ENCODE data around the gene NUCB2.

Gene NUCB2

DNA sequence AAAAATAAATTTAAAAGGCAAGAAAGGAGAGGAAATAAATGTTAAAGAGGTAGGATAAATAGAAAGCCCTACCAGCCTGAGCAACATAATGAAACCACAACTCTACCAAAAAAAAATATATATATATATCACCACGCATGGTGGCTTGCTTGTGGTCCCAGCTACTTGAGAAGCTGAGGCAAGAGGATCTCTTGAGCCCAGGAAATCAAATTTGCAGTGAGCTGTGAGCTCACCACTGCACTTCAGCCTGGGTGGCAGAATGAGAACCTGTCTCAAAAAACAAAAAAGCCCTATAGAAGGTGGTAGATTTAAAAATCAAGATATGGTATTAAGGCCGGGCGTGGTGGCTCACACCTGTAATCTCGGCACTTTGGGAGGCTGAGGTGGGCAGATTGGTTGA, 10.5 kb downstream of the NUCB2 start:
- Histone ChIP-seq H3K9me3 (ENCODE audit: control insufficient read depth in 1 of 2, low read length in 2 of 2) (no peaks in the 10 kb centered on the region), H3K4me1 (ENCODE audit: control insufficient read depth in 1 of 2, insufficient read depth in 2 of 2, low read length in 2 of 2) (peaks cover 0 to 10% of the 10 kb centered on the region in 2 donors), H3K4me3 (ENCODE audit: low read depth in 1 of 2, low read length in 2 of 2) (no peak overlapping the region), H3K27ac (ENCODE audit: low read depth, low read length) (no peak overlapping the region), H3K27me3 (ENCODE audit: control insufficient read depth in 1 of 2, insufficient read depth in 2 of 2, low read length in 2 of 2) (no peaks in the 10 kb centered on the region), H3K9ac (ENCODE audit: low read depth in 1 of 2, low read length in 2 of 2) (no peak overlapping the region), H3K36me3 (ENCODE audit: control insufficient read depth in 1 of 2, insufficient read depth in 2 of 2, low read length in 2 of 2) (peaks cover 4 to 11% of the 10 kb centered on the region in 2 donors)

- H3K36me3 ChIP-seq (ENCODE audit: control insufficient read depth in 1 of 2, insufficient read depth in 2 of 2, low read length in 2 of 2), result peaks cover 2 to 11% of the 10 kb centered on the region in 2 donors
- H3K4me3 ChIP-seq (ENCODE audit: low read depth in 1 of 2, low read length in 2 of 2), result no peak overlapping the region
- H3K27ac ChIP-seq (ENCODE audit: low read depth, low read length), result no peak overlapping the region
- H3K9me3 ChIP-seq (ENCODE audit: control insufficient read depth in 1 of 2, low read length in 2 of 2), result no peaks in the 10 kb centered on the region
- no peaks in the 10 kb centered on the region for H3K27me3 ChIP-seq (ENCODE audit: control insufficient read depth in 1 of 2, insufficient read depth in 2 of 2, low read length in 2 of 2)
- no peaks in the 10 kb centered on the region for H3K4me1 ChIP-seq (ENCODE audit: control insufficient read depth in 1 of 2, insufficient read depth in 2 of 2, low read length in 2 of 2)
- H3K9ac ChIP-seq (ENCODE audit: low read depth in 1 of 2, low read length in 2 of 2), result no peak overlapping the region
Observed at GRCh38 chr11:17291710-17292109, 15.2 kb downstream of the NUCB2 start.

DNA sequence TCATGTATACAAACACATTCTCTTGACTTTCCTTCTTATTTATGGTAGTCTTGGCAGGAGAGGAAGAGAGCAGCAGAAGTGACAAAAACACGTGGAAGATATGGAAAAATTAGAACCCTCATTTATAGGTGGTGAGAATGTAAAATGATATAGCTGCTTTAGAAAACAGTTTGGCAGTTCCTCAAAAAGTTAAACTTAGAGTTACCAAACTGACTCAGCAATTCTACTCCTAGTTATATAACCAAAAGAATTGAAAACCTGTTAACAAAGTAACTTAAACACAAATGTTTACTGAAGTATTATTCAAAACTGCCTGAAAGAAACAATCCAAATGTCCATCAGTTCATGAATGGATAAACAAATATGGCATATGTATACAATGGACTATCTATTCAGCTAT, 16.8 kb downstream of the NUCB2 start:
- Histone ChIP-seq H3K9ac (ENCODE audit: low read depth in 1 of 2, low read length in 2 of 2) (no peak overlapping the region), H3K9me3 (ENCODE audit: control insufficient read depth in 1 of 2, low read length in 2 of 2) (no peaks in the 10 kb centered on the region), H3K4me1 (ENCODE audit: control insufficient read depth in 1 of 2, insufficient read depth in 2 of 2, low read length in 2 of 2) (no peaks in the 10 kb centered on the region), H3K4me3 (ENCODE audit: low read depth in 1 of 2, low read length in 2 of 2) (no peak overlapping the region), H3K27me3 (ENCODE audit: control insufficient read depth in 1 of 2, insufficient read depth in 2 of 2, low read length in 2 of 2) (no peaks in the 10 kb centered on the region), H3K36me3 (ENCODE audit: control insufficient read depth in 1 of 2, insufficient read depth in 2 of 2, low read length in 2 of 2) (peaks cover 2 to 11% of the 10 kb centered on the region in 2 donors), H3K27ac (ENCODE audit: low read depth, low read length) (no peak overlapping the region)

DNA sequence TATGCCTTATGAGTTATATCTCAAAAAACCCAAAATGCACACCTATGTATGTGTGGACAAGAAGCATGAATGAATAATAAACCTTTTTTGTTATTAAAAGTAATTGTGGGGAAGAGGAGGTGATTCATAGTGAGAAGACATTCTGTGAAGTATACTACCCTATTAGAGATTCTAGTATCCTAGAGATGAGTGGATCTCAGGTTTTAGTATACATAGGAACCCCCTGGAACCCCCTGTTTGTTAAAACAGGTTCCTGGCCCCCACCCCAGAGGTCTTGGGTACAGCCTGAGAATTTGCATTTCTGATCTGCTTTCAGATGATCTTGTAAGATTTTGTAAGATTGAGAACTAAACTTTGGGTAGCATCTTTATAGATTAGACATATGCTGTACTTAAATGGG, 17.5 kb downstream of the NUCB2 start:
- H3K4me3 ChIP-seq (ENCODE audit: low read depth in 1 of 2, low read length in 2 of 2), result no peak overlapping the region
- no peak overlapping the region for H3K9ac ChIP-seq (ENCODE audit: low read depth in 1 of 2, low read length in 2 of 2)
- H3K9me3 ChIP-seq (ENCODE audit: control insufficient read depth in 1 of 2, low read length in 2 of 2), result no peaks in the 10 kb centered on the region
- H3K27me3 ChIP-seq (ENCODE audit: control insufficient read depth in 1 of 2, insufficient read depth in 2 of 2, low read length in 2 of 2), result no peaks in the 10 kb centered on the region
- no peaks in the 10 kb centered on the region for H3K4me1 ChIP-seq (ENCODE audit: control insufficient read depth in 1 of 2, insufficient read depth in 2 of 2, low read length in 2 of 2)
- H3K27ac ChIP-seq (ENCODE audit: low read depth, low read length), result no peak overlapping the region
- H3K36me3 ChIP-seq (ENCODE audit: control insufficient read depth in 1 of 2, insufficient read depth in 2 of 2, low read length in 2 of 2), result peaks cover 2 to 11% of the 10 kb centered on the region in 2 donors

GRCh38 chr11:17296852-17297559, 20.5 kb downstream of the NUCB2 start:
- Histone ChIP-seq H3K4me3 (ENCODE audit: low read depth in 1 of 2, low read length in 2 of 2) (no peak overlapping the region), H3K9ac (ENCODE audit: low read depth in 1 of 2, low read length in 2 of 2) (no peak overlapping the region), H3K27ac (ENCODE audit: low read depth, low read length) (no peak overlapping the region), H3K9me3 (ENCODE audit: control insufficient read depth in 1 of 2, low read length in 2 of 2) (no peaks in the 10 kb centered on the region), H3K4me1 (ENCODE audit: control insufficient read depth in 1 of 2, insufficient read depth in 2 of 2, low read length in 2 of 2) (no peaks in the 10 kb centered on the region), H3K27me3 (ENCODE audit: control insufficient read depth in 1 of 2, insufficient read depth in 2 of 2, low read length in 2 of 2) (no peaks in the 10 kb centered on the region), H3K36me3 (ENCODE audit: control insufficient read depth in 1 of 2, insufficient read depth in 2 of 2, low read length in 2 of 2) (peaks cover 2 to 19% of the 10 kb centered on the region in 2 donors)

- Histone ChIP-seq H3K27ac (ENCODE audit: low read depth, low read length) (no peak overlapping the region), H3K4me3 (ENCODE audit: low read depth in 1 of 2, low read length in 2 of 2) (no peak overlapping the region), H3K4me1 (ENCODE audit: control insufficient read depth in 1 of 2, insufficient read depth in 2 of 2, low read length in 2 of 2) (no peaks in the 10 kb centered on the region), H3K9ac (ENCODE audit: low read depth in 1 of 2, low read length in 2 of 2) (no peak overlapping the region), H3K9me3 (ENCODE audit: control insufficient read depth in 1 of 2, low read length in 2 of 2) (no peaks in the 10 kb centered on the region), H3K27me3 (ENCODE audit: control insufficient read depth in 1 of 2, insufficient read depth in 2 of 2, low read length in 2 of 2) (no peaks in the 10 kb centered on the region), H3K36me3 (ENCODE audit: control insufficient read depth in 1 of 2, insufficient read depth in 2 of 2, low read length in 2 of 2) (peaks cover 2 to 19% of the 10 kb centered on the region in 2 donors)
Observed at GRCh38 chr11:17298302-17298701, 21.8 kb downstream of the NUCB2 start.

GRCh38 chr11:17300372-17300771, 23.8 kb downstream of the NUCB2 start:
- Histone ChIP-seq H3K9me3 (ENCODE audit: control insufficient read depth in 1 of 2, low read length in 2 of 2) (no peaks in the 10 kb centered on the region), H3K36me3 (ENCODE audit: control insufficient read depth in 1 of 2, insufficient read depth in 2 of 2, low read length in 2 of 2) (peaks cover 0 to 18% of the 10 kb centered on the region in 2 donors), H3K27ac (ENCODE audit: low read depth, low read length) (no peak overlapping the region), H3K4me3 (ENCODE audit: low read depth in 1 of 2, low read length in 2 of 2) (no peak overlapping the region), H3K27me3 (ENCODE audit: control insufficient read depth in 1 of 2, insufficient read depth in 2 of 2, low read length in 2 of 2) (no peaks in the 10 kb centered on the region), H3K9ac (ENCODE audit: low read depth in 1 of 2, low read length in 2 of 2) (no peak overlapping the region), H3K4me1 (ENCODE audit: control insufficient read depth in 1 of 2, insufficient read depth in 2 of 2, low read length in 2 of 2) (no peaks in the 10 kb centered on the region)

DNA sequence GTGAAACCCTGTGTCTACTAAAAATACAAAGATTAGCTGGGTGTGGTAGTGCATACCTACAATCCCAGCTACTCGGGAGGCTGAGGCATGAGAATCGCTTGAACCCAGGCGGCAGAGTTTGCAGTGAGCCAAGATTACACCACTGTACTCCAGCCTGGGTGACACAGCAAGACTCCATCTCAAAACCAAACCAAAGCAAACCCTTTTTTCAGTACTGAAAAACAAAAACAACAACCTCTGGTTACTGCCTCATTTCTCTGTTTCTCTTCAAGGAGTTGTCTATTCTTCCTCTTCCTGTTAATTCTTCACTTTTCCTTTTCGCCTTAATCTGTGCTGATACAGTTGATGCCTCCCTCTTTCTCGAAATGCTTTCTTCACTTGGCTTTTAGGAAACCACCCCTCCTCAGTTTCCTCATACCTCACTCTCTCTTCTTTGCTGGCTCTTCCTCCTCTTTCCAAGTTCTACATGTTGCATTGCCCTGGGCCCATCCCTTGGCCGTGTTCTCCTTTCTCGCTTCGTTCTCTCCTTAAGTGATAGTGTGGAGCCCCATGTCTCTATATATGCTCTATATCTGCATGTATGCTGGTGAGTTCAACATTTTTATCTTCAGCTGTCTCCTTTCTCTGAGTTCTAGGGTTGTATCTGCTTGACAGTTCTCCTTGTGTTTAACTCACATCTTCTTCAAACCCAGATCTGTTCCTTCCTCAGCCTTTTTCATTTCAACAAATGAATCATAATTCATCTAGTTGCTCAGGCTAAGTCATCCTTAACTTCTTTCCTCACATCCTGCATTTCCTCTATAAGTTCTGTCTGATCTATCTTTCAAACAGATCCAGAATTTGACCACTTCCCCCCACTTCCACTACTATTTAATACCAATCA, 37.1 kb downstream of the NUCB2 start:
- Histone ChIP-seq H3K9me3 (ENCODE audit: control insufficient read depth in 1 of 2, low read length in 2 of 2) (no peaks in the 10 kb centered on the region), H3K4me3 (ENCODE audit: low read depth in 1 of 2, low read length in 2 of 2) (no peak overlapping the region), H3K4me1 (ENCODE audit: control insufficient read depth in 1 of 2, insufficient read depth in 2 of 2, low read length in 2 of 2) (no peaks in the 10 kb centered on the region), H3K27me3 (ENCODE audit: control insufficient read depth in 1 of 2, insufficient read depth in 2 of 2, low read length in 2 of 2) (no peaks in the 10 kb centered on the region), H3K36me3 (ENCODE audit: control insufficient read depth in 1 of 2, insufficient read depth in 2 of 2, low read length in 2 of 2) (peaks cover 0 to 19% of the 10 kb centered on the region in 2 donors), H3K9ac (ENCODE audit: low read depth in 1 of 2, low read length in 2 of 2) (no peak overlapping the region), H3K27ac (ENCODE audit: low read depth, low read length) (no peak overlapping the region)

DNA sequence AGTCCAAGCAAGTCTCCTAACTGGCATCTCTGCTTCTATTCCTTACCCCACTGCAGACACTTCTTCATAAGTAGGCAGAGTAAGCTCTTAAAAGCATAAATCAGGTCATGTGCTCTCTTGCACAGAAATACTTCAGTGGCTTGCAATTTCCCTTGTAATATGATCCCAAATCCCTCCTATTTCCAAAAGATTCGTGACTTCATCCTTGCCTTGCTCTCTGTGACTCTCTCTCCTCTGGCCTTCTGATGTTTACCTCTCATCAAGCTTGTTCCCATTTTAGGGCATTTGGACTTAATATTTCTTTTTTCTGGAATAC, 37.7 kb downstream of the NUCB2 start:
- Histone ChIP-seq H3K36me3 (ENCODE audit: control insufficient read depth in 1 of 2, insufficient read depth in 2 of 2, low read length in 2 of 2) (peaks cover 0 to 19% of the 10 kb centered on the region in 2 donors), H3K27ac (ENCODE audit: low read depth, low read length) (no peak overlapping the region), H3K9me3 (ENCODE audit: control insufficient read depth in 1 of 2, low read length in 2 of 2) (no peaks in the 10 kb centered on the region), H3K4me3 (ENCODE audit: low read depth in 1 of 2, low read length in 2 of 2) (no peak overlapping the region), H3K27me3 (ENCODE audit: control insufficient read depth in 1 of 2, insufficient read depth in 2 of 2, low read length in 2 of 2) (no peaks in the 10 kb centered on the region), H3K4me1 (ENCODE audit: control insufficient read depth in 1 of 2, insufficient read depth in 2 of 2, low read length in 2 of 2) (no peaks in the 10 kb centered on the region), H3K9ac (ENCODE audit: low read depth in 1 of 2, low read length in 2 of 2) (no peak overlapping the region)

GRCh38 chr11:17314904-17315426, 38.4 kb downstream of the NUCB2 start:
- no peaks in the 10 kb centered on the region for H3K9me3 ChIP-seq (ENCODE audit: control insufficient read depth in 1 of 2, low read length in 2 of 2)
- no peaks in the 10 kb centered on the region for H3K27me3 ChIP-seq (ENCODE audit: control insufficient read depth in 1 of 2, insufficient read depth in 2 of 2, low read length in 2 of 2)
- H3K27ac ChIP-seq (ENCODE audit: low read depth, low read length), result no peak overlapping the region
- H3K36me3 ChIP-seq (ENCODE audit: control insufficient read depth in 1 of 2, insufficient read depth in 2 of 2, low read length in 2 of 2), result peaks cover 0 to 19% of the 10 kb centered on the region in 2 donors
- H3K9ac ChIP-seq (ENCODE audit: low read depth in 1 of 2, low read length in 2 of 2), result no peak overlapping the region
- no peaks in the 10 kb centered on the region for H3K4me1 ChIP-seq (ENCODE audit: control insufficient read depth in 1 of 2, insufficient read depth in 2 of 2, low read length in 2 of 2)
- no peak overlapping the region for H3K4me3 ChIP-seq (ENCODE audit: low read depth in 1 of 2, low read length in 2 of 2)

All from duodenal mucosa (tissue), 2 donors.